GM12891 (cell line): Measurements from ENCODE around the gene ALOX15B.

Source experiments
- PAX5 ChIP-seq: IDR thresholded peaks from 2 replicates; pipeline ENCODE4 v1.6.1; 2011; ENCODE audit warnings: low read length, moderate library complexity, mild to moderate bottlenecking; ENCODE audit not compliant: insufficient read depth, severe bottlenecking
- POLR2A ChIP-seq: IDR thresholded peaks from 2 replicates; pipeline ENCODE4 v1.6.1; 2011; ENCODE audit warnings: low read depth, low read length, control low read depth
- POLR2AphosphoS5 ChIP-seq: IDR thresholded peaks from 2 replicates; pipeline ENCODE4 v1.6.1; 2011; ENCODE audit warnings: low read depth, low read length, control low read depth
- POU2F2 ChIP-seq: IDR thresholded peaks from 2 replicates; pipeline ENCODE4 v1.6.1; 2011; ENCODE audit warnings: low read depth, mild to moderate bottlenecking, control low read depth, low read length, moderate library complexity
- SPI1 ChIP-seq: IDR thresholded peaks from 2 replicates; pipeline ENCODE4 v1.6.1; 2011; ENCODE audit warnings: low read depth, low read length, control low read depth
- TAF1 ChIP-seq: IDR thresholded peaks from 2 replicates; pipeline ENCODE4 v1.6.1; 2011; ENCODE audit warnings: low read depth, low read length, control low read depth

DNA sequence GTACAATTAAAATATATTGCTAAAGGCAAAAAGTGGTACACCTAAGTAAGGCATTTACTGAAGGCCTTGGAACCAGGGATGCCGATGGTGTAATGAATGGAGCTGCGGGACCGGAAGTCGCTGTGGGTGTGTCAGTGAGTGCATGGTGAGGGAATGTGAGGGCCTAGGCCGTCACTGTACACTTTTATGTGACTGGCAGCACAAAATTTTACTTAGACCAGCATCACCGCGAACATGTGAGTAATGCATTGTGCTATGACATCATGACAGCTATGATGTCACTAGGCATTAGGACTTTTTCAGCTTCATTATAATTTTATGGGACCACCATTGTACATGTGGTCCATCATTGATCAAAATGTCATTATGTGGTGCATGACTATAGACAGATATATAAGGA is 14.7 kb downstream of the ALOX15B start:
- TF ChIP-seq POLR2AphosphoS5 (no peak), POLR2A (no peak), TAF1 (no peak), PAX5 (no peak), SPI1 (no peak), POU2F2 (no peak)
